H1 (cell line): Measurements from ENCODE around the gene CDC37. TPM values are rescaled to one million over a fixed set of nuclear protein-coding genes. Genes with fewer than 3 reads are reported as not detected.

Experiments used
- CREB1 ChIP-seq: IDR thresholded peaks from 2 replicates; pipeline ENCODE4 v1.6.1; 2012; ENCODE audit warnings: inconsistent platforms
- EGR1 ChIP-seq: IDR thresholded peaks from 2 replicates; pipeline ENCODE4 v1.6.1; 2011; ENCODE audit warnings: low read depth, low read length, borderline replicate concordance
- JUND ChIP-seq: IDR thresholded peaks from 2 replicates; pipeline ENCODE4 v1.6.1; 2011; ENCODE audit warnings: mild to moderate bottlenecking, improper control_type of control experiment, low read length
- SIN3A ChIP-seq, 2 experiments: IDR thresholded peaks in 1 of 2; conservative IDR thresholded peaks in 1 of 2; 2 replicates each; pipeline ENCODE4 v1.6.1; 2011 to 2012; ENCODE audit warnings: low read length in 2 of 2, improper control_type of control experiment in 1 of 2, low read depth in 1 of 2, mild to moderate bottlenecking in 1 of 2
- SP2 ChIP-seq: IDR thresholded peaks from 2 replicates; pipeline ENCODE4 v1.6.1; 2012; ENCODE audit warnings: mild to moderate bottlenecking, low read length, inconsistent platforms
- SP4 ChIP-seq: IDR thresholded peaks from 2 replicates; pipeline ENCODE4 v1.6.1; 2012; ENCODE audit warnings: low read length, inconsistent platforms
- polyA plus RNA-seq, 7 experiments: library from polyadenylated mRNA; depleted of rRNA in 3 of 7; stranded (reverse) in 5 of 7; unstranded in 2 of 7; fragments of >200 nt in 5 of 7; fragments of 200-250 nt in 2 of 7; gene quantifications; 1 replicate in 5 of 7; 2 replicates in 1 of 7; 4 replicates in 1 of 7; pipeline versions ENCODE4 v1.2.1 to v1.2.3, GENCODE V29; 2011 to 2013; ENCODE audit warnings: missing spikeins in 2 of 7, mixed read lengths in 2 of 7
- total RNA-seq: library from RNA; stranded (reverse); fragmentation: NEBNext Ultra II Directional; extraction: Animal tissue kit (Norgen Biotek cat#: 25700); gene quantifications from 2 replicates; pipeline ENCODE4 v1.2.1, GENCODE V29; 2021
- TF ChIP-seq, protein P1 (sequence below): fragments of 300-600 bp; sonication (generic); IDR thresholded peaks from 2 replicates; pipeline ENCODE4 v1.7.1; 2012; ENCODE audit warnings: low read length, moderate library complexity, mild to moderate bottlenecking, inconsistent platforms; ENCODE audit not compliant: insufficient replicate concordance
- TF ChIP-seq, protein P2 (sequence below): IDR thresholded peaks from 2 replicates; pipeline ENCODE4 v1.6.1; 2012; ENCODE audit warnings: low read length, inconsistent platforms

Gene CDC37
- total and polyA plus RNA-seq, 2 of the 8 experiments (the other 6 are each of a cell fraction or from before 2014, with no cell fraction given) = 162 to 181 TPM

DNA sequence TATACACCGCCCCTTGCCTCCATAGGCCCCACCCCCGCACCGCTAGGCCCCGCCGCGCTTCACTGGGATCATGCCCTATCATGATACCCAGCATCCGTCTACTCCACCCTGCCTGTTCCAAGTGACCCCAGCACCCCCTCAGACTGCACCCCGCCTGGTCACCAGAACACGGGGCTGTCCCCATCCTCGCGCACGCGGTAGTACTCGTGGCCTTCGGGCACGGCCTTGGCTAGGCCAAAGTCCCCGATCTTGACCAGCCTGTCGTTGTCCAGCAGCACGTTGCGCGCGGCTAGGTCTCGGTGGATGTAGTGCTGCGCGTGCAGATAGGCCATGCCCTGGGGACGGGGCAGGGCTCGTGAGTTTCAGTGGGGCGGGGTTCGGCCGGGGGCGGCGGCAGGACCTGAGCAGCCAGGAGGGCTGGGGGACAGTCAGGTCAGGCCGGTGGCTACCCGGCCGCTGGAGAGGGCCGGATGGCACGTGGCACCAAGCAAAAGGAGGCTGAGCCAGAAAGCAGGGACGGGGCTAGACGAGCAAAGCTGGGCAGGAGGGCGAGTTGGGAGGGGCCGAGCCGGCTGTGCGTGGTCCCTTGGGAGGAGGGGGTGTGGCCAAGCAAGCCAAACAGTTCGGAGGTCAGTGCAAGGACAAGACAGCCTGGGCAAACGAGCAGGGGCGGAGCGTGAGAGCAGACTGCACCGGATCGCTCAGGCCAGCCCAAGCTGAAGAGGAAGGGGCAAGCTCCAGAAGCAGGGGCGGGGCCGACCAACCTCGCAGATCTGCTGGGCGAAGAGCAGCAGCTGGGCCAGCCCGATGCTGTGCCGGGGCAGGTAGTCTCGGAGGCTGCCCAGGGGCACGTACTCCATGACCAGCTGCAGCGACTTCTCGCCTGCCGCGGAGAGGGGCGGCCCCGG, 50.3 kb downstream of the CDC37 start (continued):
- TF ChIP-seq, protein P1, sequence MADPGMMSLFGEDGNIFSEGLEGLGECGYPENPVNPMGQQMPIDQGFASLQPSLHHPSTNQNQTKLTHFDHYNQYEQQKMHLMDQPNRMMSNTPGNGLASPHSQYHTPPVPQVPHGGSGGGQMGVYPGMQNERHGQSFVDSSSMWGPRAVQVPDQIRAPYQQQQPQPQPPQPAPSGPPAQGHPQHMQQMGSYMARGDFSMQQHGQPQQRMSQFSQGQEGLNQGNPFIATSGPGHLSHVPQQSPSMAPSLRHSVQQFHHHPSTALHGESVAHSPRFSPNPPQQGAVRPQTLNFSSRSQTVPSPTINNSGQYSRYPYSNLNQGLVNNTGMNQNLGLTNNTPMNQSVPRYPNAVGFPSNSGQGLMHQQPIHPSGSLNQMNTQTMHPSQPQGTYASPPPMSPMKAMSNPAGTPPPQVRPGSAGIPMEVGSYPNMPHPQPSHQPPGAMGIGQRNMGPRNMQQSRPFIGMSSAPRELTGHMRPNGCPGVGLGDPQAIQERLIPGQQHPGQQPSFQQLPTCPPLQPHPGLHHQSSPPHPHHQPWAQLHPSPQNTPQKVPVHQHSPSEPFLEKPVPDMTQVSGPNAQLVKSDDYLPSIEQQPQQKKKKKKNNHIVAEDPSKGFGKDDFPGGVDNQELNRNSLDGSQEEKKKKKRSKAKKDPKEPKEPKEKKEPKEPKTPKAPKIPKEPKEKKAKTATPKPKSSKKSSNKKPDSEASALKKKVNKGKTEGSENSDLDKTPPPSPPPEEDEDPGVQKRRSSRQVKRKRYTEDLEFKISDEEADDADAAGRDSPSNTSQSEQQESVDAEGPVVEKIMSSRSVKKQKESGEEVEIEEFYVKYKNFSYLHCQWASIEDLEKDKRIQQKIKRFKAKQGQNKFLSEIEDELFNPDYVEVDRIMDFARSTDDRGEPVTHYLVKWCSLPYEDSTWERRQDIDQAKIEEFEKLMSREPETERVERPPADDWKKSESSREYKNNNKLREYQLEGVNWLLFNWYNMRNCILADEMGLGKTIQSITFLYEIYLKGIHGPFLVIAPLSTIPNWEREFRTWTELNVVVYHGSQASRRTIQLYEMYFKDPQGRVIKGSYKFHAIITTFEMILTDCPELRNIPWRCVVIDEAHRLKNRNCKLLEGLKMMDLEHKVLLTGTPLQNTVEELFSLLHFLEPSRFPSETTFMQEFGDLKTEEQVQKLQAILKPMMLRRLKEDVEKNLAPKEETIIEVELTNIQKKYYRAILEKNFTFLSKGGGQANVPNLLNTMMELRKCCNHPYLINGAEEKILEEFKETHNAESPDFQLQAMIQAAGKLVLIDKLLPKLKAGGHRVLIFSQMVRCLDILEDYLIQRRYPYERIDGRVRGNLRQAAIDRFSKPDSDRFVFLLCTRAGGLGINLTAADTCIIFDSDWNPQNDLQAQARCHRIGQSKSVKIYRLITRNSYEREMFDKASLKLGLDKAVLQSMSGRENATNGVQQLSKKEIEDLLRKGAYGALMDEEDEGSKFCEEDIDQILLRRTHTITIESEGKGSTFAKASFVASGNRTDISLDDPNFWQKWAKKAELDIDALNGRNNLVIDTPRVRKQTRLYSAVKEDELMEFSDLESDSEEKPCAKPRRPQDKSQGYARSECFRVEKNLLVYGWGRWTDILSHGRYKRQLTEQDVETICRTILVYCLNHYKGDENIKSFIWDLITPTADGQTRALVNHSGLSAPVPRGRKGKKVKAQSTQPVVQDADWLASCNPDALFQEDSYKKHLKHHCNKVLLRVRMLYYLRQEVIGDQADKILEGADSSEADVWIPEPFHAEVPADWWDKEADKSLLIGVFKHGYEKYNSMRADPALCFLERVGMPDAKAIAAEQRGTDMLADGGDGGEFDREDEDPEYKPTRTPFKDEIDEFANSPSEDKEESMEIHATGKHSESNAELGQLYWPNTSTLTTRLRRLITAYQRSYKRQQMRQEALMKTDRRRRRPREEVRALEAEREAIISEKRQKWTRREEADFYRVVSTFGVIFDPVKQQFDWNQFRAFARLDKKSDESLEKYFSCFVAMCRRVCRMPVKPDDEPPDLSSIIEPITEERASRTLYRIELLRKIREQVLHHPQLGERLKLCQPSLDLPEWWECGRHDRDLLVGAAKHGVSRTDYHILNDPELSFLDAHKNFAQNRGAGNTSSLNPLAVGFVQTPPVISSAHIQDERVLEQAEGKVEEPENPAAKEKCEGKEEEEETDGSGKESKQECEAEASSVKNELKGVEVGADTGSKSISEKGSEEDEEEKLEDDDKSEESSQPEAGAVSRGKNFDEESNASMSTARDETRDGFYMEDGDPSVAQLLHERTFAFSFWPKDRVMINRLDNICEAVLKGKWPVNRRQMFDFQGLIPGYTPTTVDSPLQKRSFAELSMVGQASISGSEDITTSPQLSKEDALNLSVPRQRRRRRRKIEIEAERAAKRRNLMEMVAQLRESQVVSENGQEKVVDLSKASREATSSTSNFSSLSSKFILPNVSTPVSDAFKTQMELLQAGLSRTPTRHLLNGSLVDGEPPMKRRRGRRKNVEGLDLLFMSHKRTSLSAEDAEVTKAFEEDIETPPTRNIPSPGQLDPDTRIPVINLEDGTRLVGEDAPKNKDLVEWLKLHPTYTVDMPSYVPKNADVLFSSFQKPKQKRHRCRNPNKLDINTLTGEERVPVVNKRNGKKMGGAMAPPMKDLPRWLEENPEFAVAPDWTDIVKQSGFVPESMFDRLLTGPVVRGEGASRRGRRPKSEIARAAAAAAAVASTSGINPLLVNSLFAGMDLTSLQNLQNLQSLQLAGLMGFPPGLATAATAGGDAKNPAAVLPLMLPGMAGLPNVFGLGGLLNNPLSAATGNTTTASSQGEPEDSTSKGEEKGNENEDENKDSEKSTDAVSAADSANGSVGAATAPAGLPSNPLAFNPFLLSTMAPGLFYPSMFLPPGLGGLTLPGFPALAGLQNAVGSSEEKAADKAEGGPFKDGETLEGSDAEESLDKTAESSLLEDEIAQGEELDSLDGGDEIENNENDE = no peak
- TF ChIP-seq CREB1 = no peak; the same call in 1 of the 2 replicates
- peak; percentile 52; the same call in 1 of the 2 replicates for TF ChIP-seq EGR1
- no peak for TF ChIP-seq SP4
- peak in 1 of 2 experiments; percentile 64; a peak in 1 of 4 replicates for TF ChIP-seq SIN3A (conservative IDR thresholded peaks at IDR 0.05 in 1 of 2, IDR thresholded peaks at IDR 0.05 in 1 of 2; ENCODE audit: low read depth in 1 of 2, low read length in 2 of 2)
- TF ChIP-seq, protein P2, sequence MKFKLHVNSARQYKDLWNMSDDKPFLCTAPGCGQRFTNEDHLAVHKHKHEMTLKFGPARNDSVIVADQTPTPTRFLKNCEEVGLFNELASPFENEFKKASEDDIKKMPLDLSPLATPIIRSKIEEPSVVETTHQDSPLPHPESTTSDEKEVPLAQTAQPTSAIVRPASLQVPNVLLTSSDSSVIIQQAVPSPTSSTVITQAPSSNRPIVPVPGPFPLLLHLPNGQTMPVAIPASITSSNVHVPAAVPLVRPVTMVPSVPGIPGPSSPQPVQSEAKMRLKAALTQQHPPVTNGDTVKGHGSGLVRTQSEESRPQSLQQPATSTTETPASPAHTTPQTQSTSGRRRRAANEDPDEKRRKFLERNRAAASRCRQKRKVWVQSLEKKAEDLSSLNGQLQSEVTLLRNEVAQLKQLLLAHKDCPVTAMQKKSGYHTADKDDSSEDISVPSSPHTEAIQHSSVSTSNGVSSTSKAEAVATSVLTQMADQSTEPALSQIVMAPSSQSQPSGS = no peak
- no peak for TF ChIP-seq JUND
- TF ChIP-seq SP2 = no peak
